ENCODE measurements around the gene VASH1.

GRCh38 chr14:76742185-76742584 is 19.1 kb upstream of the VASH1 start:
- TF ChIP-seq USF1 (IDR thresholded peaks at IDR 0.05) (no peak), EP300 (IDR thresholded peaks at IDR 0.05; ENCODE audit: borderline replicate concordance) (no peak), CREB1 (IDR thresholded peaks at IDR 0.05; ENCODE audit: low read depth) (no peak), REST (IDR thresholded peaks at IDR 0.05; ENCODE audit: low read depth) (no peak), TCF12 (IDR thresholded peaks at IDR 0.05; ENCODE audit: low read depth) (no peak)
